HepG2 (cell line): ENCODE data around the gene GIPC1. TPM values are rescaled to one million over a fixed set of nuclear protein-coding genes. Genes with fewer than 3 reads are reported as not detected.

ENCODE experiments used
- ATAC-seq: fragments of 200-7000 bp; cut with Tn5 transposase; 3 replicates; pipeline ENCODE4 v1.9.1; 2020; ENCODE audit warnings: mild to moderate bottlenecking, moderate library complexity
- BruUV-seq: library from RNA; stranded (reverse); fragments of 400-500 nt; replicated peaks from 2 replicates; lab custom pipeline; 2021; lab: Mats Ljungman, UMichigan
- CTCF ChIA-PET: fragments of 300-600 bp; formaldehyde crosslinking; extraction: SDS; loops from one replicate; lab custom pipeline; 2021; ENCODE audit warnings: low total read pairs, inconsistent platforms, low intra/inter-chr PET ratio; lab: Yijun Ruan, JAX
- POLR2A ChIA-PET: fragments of 350-600 bp; sonication (Branson Sonifier 250); formaldehyde crosslinking; loops from one replicate; lab custom pipeline; 2020; ENCODE audit warnings: antibody characterized with exemption, inconsistent platforms; lab: Yijun Ruan, JAX
- DNase-seq: peaks from one replicate; pipeline ENCODE4 v3.0.0-alpha.2; 2015; ENCODE audit warnings: low spot score
- FAIRE-seq: peaks from 3 replicates; lab custom pipeline; 2011; peaks lifted over from hg19 to GRCh38; lab: Jason Lieb, UNC
- H2AFZ ChIP-seq: one replicate; pipeline ENCODE4 v1.6.1; 2011; ENCODE audit warnings: low read length, inconsistent platforms
- H3K27ac ChIP-seq: fragments of 300-600 bp; 3 replicates; pipeline ENCODE4 v1.8.0; 2011; ENCODE audit warnings: mixed run types, mild to moderate bottlenecking, mixed read lengths, low read length, inconsistent platforms; ENCODE audit not compliant: insufficient read depth; ENCODE audit errors: extremely low read length
- H3K27me3 ChIP-seq, 2 experiments: fragments of 200-600 bp in 1 of 2; 2 replicates in 1 of 2; 3 replicates in 1 of 2; pipeline versions ENCODE4 v1.6.0 to v1.8.0; 2011; ENCODE audit warnings: low read length in 2 of 2, mild to moderate bottlenecking in 2 of 2, moderate library complexity in 2 of 2, inconsistent platforms in 1 of 2; ENCODE audit not compliant: insufficient read depth in 2 of 2, control insufficient read depth in 1 of 2
- H3K36me3 ChIP-seq, 2 experiments: fragments of 200-600 bp in 1 of 2; replicated peaks in 1 of 2; 2 replicates in 1 of 2; 3 replicates in 1 of 2; pipeline versions ENCODE4 v1.5.1 to v1.8.0; 2011; ENCODE audit warnings: low read length in 2 of 2, inconsistent platforms in 1 of 2; ENCODE audit not compliant: insufficient read depth in 2 of 2, control insufficient read depth in 1 of 2
- H3K4me1 ChIP-seq: 2 replicates; pipeline ENCODE4 v1.5.1; 2012; ENCODE audit warnings: low read length, inconsistent platforms; ENCODE audit not compliant: insufficient read depth
- H3K4me2 ChIP-seq: 2 replicates; pipeline ENCODE4 v1.6.0; 2011; ENCODE audit warnings: low read depth, low read length, inconsistent platforms
- H3K4me3 ChIP-seq, 3 experiments: fragments of 200-600 bp in 1 of 3; sonication (generic), shearing (Covaris generic) in 1 of 3; replicated peaks in 1 of 3; 2 replicates each; pipeline ENCODE4 v1.5.1; 2011 to 2016; ENCODE audit warnings: low read length in 3 of 3, inconsistent platforms in 2 of 3, low read depth in 2 of 3, mild to moderate bottlenecking in 2 of 3, control low read depth in 1 of 3, mixed read lengths in 1 of 3; ENCODE audit not compliant: insufficient read depth in 1 of 3
- H3K79me2 ChIP-seq: one replicate; pipeline ENCODE4 v1.6.1; 2011; ENCODE audit warnings: low read length, inconsistent platforms; ENCODE audit not compliant: insufficient read depth
- H3K9ac ChIP-seq: 2 replicates; pipeline ENCODE4 v1.6.0; 2011; ENCODE audit warnings: mild to moderate bottlenecking, low read depth, low read length, inconsistent platforms; ENCODE audit not compliant: insufficient read depth
- H3K9me3 ChIP-seq: 2 replicates; pipeline ENCODE4 v1.5.1; 2012; ENCODE audit warnings: mild to moderate bottlenecking, low read length
- H4K20me1 ChIP-seq: 2 replicates; pipeline ENCODE4 v1.6.0; 2011; ENCODE audit warnings: inconsistent platforms, mild to moderate bottlenecking, low read length, moderate library complexity; ENCODE audit not compliant: insufficient read depth
- ARID5B ChIP-seq: IDR thresholded peaks from 2 replicates; pipeline ENCODE4 v1.4.0; 2020; ENCODE audit warnings: mild to moderate bottlenecking, missing genetic modification reagents
- FOXK1 ChIP-seq: sonication (generic); formaldehyde crosslinking; IDR thresholded peaks from 2 replicates; pipeline ENCODE4 v1.4.0; 2020; ENCODE audit warnings: low read depth, missing genetic modification reagents, borderline replicate concordance
- HMG20B ChIP-seq: conservative IDR thresholded peaks from 2 replicates; pipeline ENCODE4 v1.6.1; 2016; ENCODE audit warnings: missing genetic modification reagents, missing compliant biosample characterization
- KLF13 ChIP-seq: sonication (generic); formaldehyde crosslinking; IDR thresholded peaks from 2 replicates; pipeline ENCODE4 v1.4.0; 2020; ENCODE audit warnings: mild to moderate bottlenecking, missing genetic modification reagents
- KMT2B ChIP-seq: IDR thresholded peaks from 2 replicates; pipeline ENCODE4 v1.6.1; 2016; ENCODE audit warnings: missing genetic modification reagents, missing compliant biosample characterization
- POLR2AphosphoS2 ChIP-seq: IDR thresholded peaks from 2 replicates; pipeline ENCODE4 v1.6.1; 2011; ENCODE audit warnings: low read depth, low read length, improper control_type of control experiment
- SMAD3 ChIP-seq: sonication (generic); formaldehyde crosslinking; IDR thresholded peaks from 2 replicates; pipeline ENCODE4 v1.4.0; 2020; ENCODE audit warnings: missing genetic modification reagents
- USF2 ChIP-seq, 2 experiments: sonication (generic) in 1 of 2; formaldehyde crosslinking in 1 of 2; IDR thresholded peaks; 2 replicates each; pipeline versions ENCODE4 v1.5.1 to v1.6.1; 2011 to 2020; ENCODE audit warnings: borderline replicate concordance in 1 of 2, low read depth in 1 of 2, low read length in 1 of 2, mild to moderate bottlenecking in 1 of 2, missing genetic modification reagents in 1 of 2, moderate library complexity in 1 of 2
- ZMYM2 ChIP-seq: sonication (generic); formaldehyde crosslinking; IDR thresholded peaks from 2 replicates; pipeline ENCODE4 v1.8.0; 2022; ENCODE audit warnings: mild to moderate bottlenecking, missing genetic modification reagents
- ZNF274 ChIP-seq: sonication (generic); formaldehyde crosslinking; IDR thresholded peaks from 2 replicates; pipeline ENCODE4 v1.5.1; 2020; ENCODE audit warnings: mild to moderate bottlenecking, missing genetic modification reagents
- ZNF367 ChIP-seq: sonication (generic); formaldehyde crosslinking; IDR thresholded peaks from 2 replicates; pipeline ENCODE4 v1.4.0; 2020; ENCODE audit warnings: missing genetic modification reagents, borderline replicate concordance
- ZNF503 ChIP-seq: sonication (generic); formaldehyde crosslinking; IDR thresholded peaks from 2 replicates; pipeline ENCODE4 v1.4.0; 2020; ENCODE audit warnings: missing genetic modification reagents
- WGBS: methylation state at CpG from one replicate; pipeline ENCODE4 v1.1.6; 2017; ENCODE audit warnings: low lambda C conversion rate; 5-methylcytosine and 5-hydroxymethylcytosine counted together
- in situ Hi-C: cut with HindIII; loops from 2 replicates; pipeline ENCODE4 v1.10.0; 2017; ENCODE audit warnings: low pct_unique_long_range_greater_than_20kb; ENCODE audit not compliant: extremely low pct_ligation_motif_present
- intact Hi-C: fragments of 100-400 bp; cut with micrococcal nuclease; formaldehyde crosslinking; loops from one replicate; pipeline ENCODE4 v1.10.0; 2022; ENCODE audit not compliant: unreplicated experiment
- polyA plus RNA-seq, 8 experiments: library from polyadenylated mRNA; depleted of rRNA in 3 of 8; stranded (reverse) in 7 of 8; unstranded in 1 of 8; fragments of >200 nt; fragmentation: Illumina TruSeq in 4 of 8; extraction: Trizol in 4 of 8; gene quantifications; 2 replicates each; pipeline versions ENCODE4 v1.2.1 to v1.2.3, GENCODE V29; 2011 to 2016; ENCODE audit warnings: low read depth in 4 of 8, missing spikeins in 1 of 8, mixed read lengths in 1 of 8; ENCODE audit not compliant: insufficient read depth in 1 of 8
- total RNA-seq, 5 experiments: library from RNA; depleted of rRNA; stranded (reverse); fragments of >200 nt; fragmentation: Illumina TruSeq; extraction: Trizol; gene quantifications; 2 replicates each; pipeline ENCODE4 v1.2.3, GENCODE V29; 2016; ENCODE audit warnings: low read depth in 1 of 5

GIPC1 gene
- total and polyA plus RNA-seq, 2 of the 13 experiments (the other 11 are each of a cell fraction or from before 2014, with no cell fraction given) = 27.1 to 48.1 TPM

DNA sequence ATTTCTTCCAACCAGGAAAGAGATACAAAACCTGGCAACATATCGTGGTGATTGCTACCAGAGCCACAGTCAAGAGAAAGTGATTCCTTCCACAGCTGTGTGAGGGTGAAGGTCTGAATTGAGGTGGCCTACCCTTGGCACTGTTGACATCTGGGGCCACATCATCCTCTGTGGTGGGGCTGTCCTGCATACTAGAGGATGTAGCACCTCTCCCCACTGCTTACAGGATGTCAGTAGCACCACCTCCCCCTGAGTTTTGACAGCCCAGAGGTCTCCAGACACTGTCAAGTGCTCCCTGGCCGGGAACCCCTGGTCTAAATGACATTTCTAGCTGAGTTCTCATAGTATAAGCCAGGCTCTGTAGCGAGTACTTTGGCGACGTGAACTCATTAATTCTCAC lies 36.2 kb downstream of the GIPC1 start:
- Histone ChIP-seq H3K4me1 (no peaks in the 10 kb centered on the region), H3K36me3 (peaks cover 3 to 22% of the 10 kb centered on the region in 2 experiments; a peak in 3 of 5 replicates), H3K79me2 (no peaks in the 10 kb centered on the region), H3K27ac (no peak overlapping the region), H3K27me3 (no peaks in the 10 kb centered on the region), H3K4me3 (no peak overlapping the region), H4K20me1 (no peaks in the 10 kb centered on the region), H3K9ac (no peak overlapping the region), H3K9me3 (no peaks in the 10 kb centered on the region), H3K4me2 (no peak overlapping the region), H2AFZ (no peak overlapping the region)
- FAIRE-seq (no peak), DNase-seq (no peak), ATAC-seq (no peak)
- in situ Hi-C loops (no loop called here), intact Hi-C loops (no loop called here)
- BruUV-seq = no TSS peak
- WGBS = 98% methylated on average over 5 of the region's 5 CpGs
- CTCF ChIA-PET = no interaction called here
- POLR2A ChIA-PET = no interaction called here
- TF ChIP-seq POLR2AphosphoS2 (no peak), SMAD3 (CRISPR knock-in tag) (no peak), KLF13 (CRISPR knock-in tag) (no peak), ZNF274 (CRISPR knock-in tag) (no peak), ZNF503 (CRISPR knock-in tag) (no peak), ARID5B (CRISPR knock-in tag) (no peak), ZMYM2 (CRISPR knock-in tag) (no peak), FOXK1 (CRISPR knock-in tag) (no peak), USF2 (IDR thresholded peaks at IDR 0.05; ENCODE audit: low read depth, low read length) (no peak), USF2 (CRISPR knock-in tag; IDR thresholded peaks at IDR 0.05; ENCODE audit: borderline replicate concordance) (no peak), HMG20B (no peak), KMT2B (no peak), ZNF367 (CRISPR knock-in tag) (no peak)
